Measurements from ENCODE around the gene BUB1B.

Gene BUB1B

DNA sequence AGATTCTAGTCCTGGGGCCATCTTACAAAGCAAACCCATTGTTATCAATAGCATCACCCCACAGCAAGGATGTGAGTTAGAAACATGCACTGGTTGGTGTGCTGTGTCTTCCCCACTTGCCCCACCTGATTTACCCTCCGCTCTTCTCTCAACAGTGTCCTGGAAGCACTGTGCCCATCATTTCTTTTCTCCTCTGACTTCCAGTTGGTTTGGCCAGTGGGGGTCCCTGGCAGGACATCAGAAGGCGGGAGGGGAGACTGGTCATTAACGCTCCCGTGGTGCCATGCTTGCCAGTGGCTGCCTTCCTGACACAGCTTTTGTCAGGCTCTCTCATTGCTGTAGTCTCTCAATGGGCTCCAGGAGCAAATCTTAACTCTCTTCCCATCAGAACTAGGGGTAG lies 11.5 kb upstream of the BUB1B start:
- H3K14ac ChIP-seq (ENCODE audit: low read length in 2 of 2): no peak overlapping the region
- H4K91ac ChIP-seq (ENCODE audit: low read length): no peak overlapping the region
- no peak overlapping the region for H3K27ac ChIP-seq (ENCODE audit: low read length, poor library complexity, severe bottlenecking)
- H4K8ac ChIP-seq (ENCODE audit: low read length): no peak overlapping the region
- H3K9ac ChIP-seq (ENCODE audit: low read length): no peak overlapping the region
- no peak overlapping the region for H2BK120ac ChIP-seq (ENCODE audit: low read depth, low read length)
- H2BK12ac ChIP-seq (ENCODE audit: low read length in 2 of 2): no peak overlapping the region
- no peaks in the 10 kb centered on the region for H3K79me1 ChIP-seq (replicated peaks; ENCODE audit: low read length, poor library complexity, severe bottlenecking)
- no peak overlapping the region for H3K4ac ChIP-seq (ENCODE audit: low read depth in 1 of 2, low read length in 2 of 2)
- no peaks in the 10 kb centered on the region for H3K9me3 ChIP-seq (ENCODE audit: control insufficient read depth, low read length)
- no peak for DNase-seq
- H3K4me3 ChIP-seq (ENCODE audit: insufficient read depth in 1 of 2, low read depth in 1 of 2, low read length in 2 of 2): no peak overlapping the region
- peaks cover 9% of the 10 kb centered on the region for H3K4me1 ChIP-seq (ENCODE audit: control insufficient read depth, insufficient read depth, low read depth, low read length)
- H2AK5ac ChIP-seq (ENCODE audit: low read length, severe bottlenecking): no peak overlapping the region
- H3K23ac ChIP-seq (ENCODE audit: low read length in 2 of 2): no peak overlapping the region
- H3K36me3 ChIP-seq (ENCODE audit: control insufficient read depth in 1 of 2, insufficient read depth in 2 of 2, low read depth in 1 of 2, low read length in 2 of 2): no peaks in the 10 kb centered on the region
- no peak overlapping the region for H2AFZ ChIP-seq (ENCODE audit: low read depth, low read length)
- no peak overlapping the region for H2BK15ac ChIP-seq (ENCODE audit: low read depth, poor library complexity, severe bottlenecking)
- H3K18ac ChIP-seq (ENCODE audit: low read depth in 1 of 2, low read length in 2 of 2): no peak overlapping the region
- no peak overlapping the region for H3K4me2 ChIP-seq (ENCODE audit: low read length, poor library complexity, severe bottlenecking)
- no peaks in the 10 kb centered on the region for H3K27me3 ChIP-seq (ENCODE audit: control insufficient read depth in 1 of 2, insufficient read depth in 1 of 2, low read length in 2 of 2)
- H2BK5ac ChIP-seq (ENCODE audit: low read depth, low read length, poor library complexity, severe bottlenecking): no peak overlapping the region
- 95% methylated on average over 4 of the region's 4 CpGs for WGBS

GRCh38 chr15:40150163-40150925 lies 10.5 kb upstream of the BUB1B start:
- Histone ChIP-seq H2BK120ac (ENCODE audit: low read depth, low read length) (no peak overlapping the region), H3K14ac (ENCODE audit: low read length in 2 of 2) (no peak overlapping the region), H3K27ac (ENCODE audit: low read length, poor library complexity, severe bottlenecking) (no peak overlapping the region), H3K9ac (ENCODE audit: low read length) (no peak overlapping the region), H3K4me3 (ENCODE audit: insufficient read depth in 1 of 2, low read depth in 1 of 2, low read length in 2 of 2) (no peak overlapping the region), H2AK5ac (ENCODE audit: low read length, severe bottlenecking) (peak overlapping the region; percentile 13), H3K36me3 (ENCODE audit: control insufficient read depth in 1 of 2, insufficient read depth in 2 of 2, low read depth in 1 of 2, low read length in 2 of 2) (no peaks in the 10 kb centered on the region), H3K4ac (ENCODE audit: low read depth in 1 of 2, low read length in 2 of 2) (no peak overlapping the region), H3K27me3 (ENCODE audit: control insufficient read depth in 1 of 2, insufficient read depth in 1 of 2, low read length in 2 of 2) (no peaks in the 10 kb centered on the region), H4K8ac (ENCODE audit: low read length) (peak overlapping the region; percentile 12), H2BK5ac (ENCODE audit: low read depth, low read length, poor library complexity, severe bottlenecking) (no peak overlapping the region), H3K4me1 (ENCODE audit: control insufficient read depth, insufficient read depth, low read depth, low read length) (peaks cover 9% of the 10 kb centered on the region), H3K9me3 (ENCODE audit: control insufficient read depth, low read length) (no peaks in the 10 kb centered on the region), H2BK12ac (ENCODE audit: low read length in 2 of 2) (no peak overlapping the region), H3K23ac (ENCODE audit: low read length in 2 of 2) (no peak overlapping the region), H2AFZ (ENCODE audit: low read depth, low read length) (no peak overlapping the region), H3K79me1 (replicated peaks; ENCODE audit: low read length, poor library complexity, severe bottlenecking) (no peaks in the 10 kb centered on the region), H4K91ac (ENCODE audit: low read length) (no peak overlapping the region), H3K4me2 (ENCODE audit: low read length, poor library complexity, severe bottlenecking) (no peak overlapping the region), H2BK15ac (ENCODE audit: low read depth, poor library complexity, severe bottlenecking) (no peak overlapping the region), H3K18ac (ENCODE audit: low read depth in 1 of 2, low read length in 2 of 2) (no peak overlapping the region)
- DNase-seq: peak; percentile 52
- 64% methylated on average over 8 of the region's 9 CpGs for WGBS

DNA sequence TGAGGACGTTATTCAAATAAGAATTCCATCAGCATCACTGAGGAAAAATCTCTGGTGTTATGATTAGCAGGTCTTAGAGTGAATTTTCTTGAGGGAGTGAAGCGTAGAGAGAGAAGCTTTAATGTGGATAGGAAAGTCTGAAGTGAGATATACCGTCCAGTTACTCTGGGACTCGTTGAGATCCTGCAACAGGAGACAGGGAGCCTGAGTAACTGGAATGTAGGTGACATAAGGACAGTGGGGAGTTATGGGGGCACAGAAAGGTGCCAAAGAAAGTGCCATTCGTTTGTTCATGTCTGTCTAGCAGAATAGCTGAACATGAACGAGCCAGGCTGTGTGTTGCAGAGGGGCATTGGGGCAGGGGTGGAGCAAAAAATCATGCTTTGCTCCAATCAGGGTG lies 9.4 kb upstream of the BUB1B start:
- no peak overlapping the region for H3K27ac ChIP-seq (ENCODE audit: low read length, poor library complexity, severe bottlenecking)
- WGBS: 82% methylated on average over 6 of the region's 6 CpGs
- H2BK120ac ChIP-seq (ENCODE audit: low read depth, low read length): no peak overlapping the region
- H3K9me3 ChIP-seq (ENCODE audit: control insufficient read depth, low read length): no peaks in the 10 kb centered on the region
- H3K4me1 ChIP-seq (ENCODE audit: control insufficient read depth, insufficient read depth, low read depth, low read length): peaks cover 7% of the 10 kb centered on the region
- no peak overlapping the region for H4K8ac ChIP-seq (ENCODE audit: low read length)
- H3K27me3 ChIP-seq (ENCODE audit: control insufficient read depth in 1 of 2, insufficient read depth in 1 of 2, low read length in 2 of 2): peaks cover 0 to 4% of the 10 kb centered on the region in 2 experiments
- no peak overlapping the region for H2AFZ ChIP-seq (ENCODE audit: low read depth, low read length)
- H3K4ac ChIP-seq (ENCODE audit: low read depth in 1 of 2, low read length in 2 of 2): no peak overlapping the region
- no peaks in the 10 kb centered on the region for H3K79me1 ChIP-seq (replicated peaks; ENCODE audit: low read length, poor library complexity, severe bottlenecking)
- no peak overlapping the region for H3K4me3 ChIP-seq (ENCODE audit: insufficient read depth in 1 of 2, low read depth in 1 of 2, low read length in 2 of 2)
- H4K91ac ChIP-seq (ENCODE audit: low read length): no peak overlapping the region
- no peak overlapping the region for H3K14ac ChIP-seq (ENCODE audit: low read length in 2 of 2)
- H3K36me3 ChIP-seq (ENCODE audit: control insufficient read depth in 1 of 2, insufficient read depth in 2 of 2, low read depth in 1 of 2, low read length in 2 of 2): no peaks in the 10 kb centered on the region
- no peak overlapping the region for H2BK5ac ChIP-seq (ENCODE audit: low read depth, low read length, poor library complexity, severe bottlenecking)
- H3K23ac ChIP-seq (ENCODE audit: low read length in 2 of 2): no peak overlapping the region
- H2BK15ac ChIP-seq (ENCODE audit: low read depth, poor library complexity, severe bottlenecking): no peak overlapping the region
- H3K4me2 ChIP-seq (ENCODE audit: low read length, poor library complexity, severe bottlenecking): no peak overlapping the region
- H3K18ac ChIP-seq (ENCODE audit: low read depth in 1 of 2, low read length in 2 of 2): no peak overlapping the region
- H2AK5ac ChIP-seq (ENCODE audit: low read length, severe bottlenecking): no peak overlapping the region
- no peak overlapping the region for H3K9ac ChIP-seq (ENCODE audit: low read length)
- H2BK12ac ChIP-seq (ENCODE audit: low read length in 2 of 2): no peak overlapping the region
- no peak for DNase-seq

GRCh38 chr15:40151991-40152390 lies 8.9 kb upstream of the BUB1B start:
- 100% methylated on average over 2 of the region's 4 CpGs for WGBS
- H2BK15ac ChIP-seq (ENCODE audit: low read depth, poor library complexity, severe bottlenecking): no peak overlapping the region

More at GRCh38 chr15:40151991-40152390, 8.9 kb upstream of the BUB1B start:
- Histone ChIP-seq H3K4me2 (ENCODE audit: low read length, poor library complexity, severe bottlenecking) (no peak overlapping the region), H3K9ac (ENCODE audit: low read length) (no peak overlapping the region), H2BK12ac (ENCODE audit: low read length in 2 of 2) (no peak overlapping the region), H3K4me1 (ENCODE audit: control insufficient read depth, insufficient read depth, low read depth, low read length) (peaks cover 6% of the 10 kb centered on the region), H3K18ac (ENCODE audit: low read depth in 1 of 2, low read length in 2 of 2) (no peak overlapping the region), H2AFZ (ENCODE audit: low read depth, low read length) (no peak overlapping the region), H3K4me3 (ENCODE audit: insufficient read depth in 1 of 2, low read depth in 1 of 2, low read length in 2 of 2) (no peak overlapping the region), H3K23ac (ENCODE audit: low read length in 2 of 2) (no peak overlapping the region), H3K4ac (ENCODE audit: low read depth in 1 of 2, low read length in 2 of 2) (no peak overlapping the region), H4K8ac (ENCODE audit: low read length) (no peak overlapping the region), H2BK120ac (ENCODE audit: low read depth, low read length) (no peak overlapping the region), H3K27ac (ENCODE audit: low read length, poor library complexity, severe bottlenecking) (no peak overlapping the region), H2BK5ac (ENCODE audit: low read depth, low read length, poor library complexity, severe bottlenecking) (no peak overlapping the region), H4K91ac (ENCODE audit: low read length) (no peak overlapping the region), H3K36me3 (ENCODE audit: control insufficient read depth in 1 of 2, insufficient read depth in 2 of 2, low read depth in 1 of 2, low read length in 2 of 2) (no peaks in the 10 kb centered on the region), H3K9me3 (ENCODE audit: control insufficient read depth, low read length) (no peaks in the 10 kb centered on the region), H3K27me3 (ENCODE audit: control insufficient read depth in 1 of 2, insufficient read depth in 1 of 2, low read length in 2 of 2) (peaks cover 0 to 4% of the 10 kb centered on the region in 2 experiments), H2AK5ac (ENCODE audit: low read length, severe bottlenecking) (no peak overlapping the region), H3K79me1 (replicated peaks; ENCODE audit: low read length, poor library complexity, severe bottlenecking) (no peaks in the 10 kb centered on the region), H3K14ac (ENCODE audit: low read length in 2 of 2) (no peak overlapping the region)
- no peak for DNase-seq

All from mesenchymal stem cell (in vitro differentiated cells and primary cell).